ENCODE data around the gene ABCF2. TPM values are rescaled to one million over a fixed set of nuclear protein-coding genes. Genes with fewer than 3 reads are reported as not detected.

Gene ABCF2
- total RNA-seq, 2 experiments from 2014 or later = 31.8 to 44.9 TPM

DNA sequence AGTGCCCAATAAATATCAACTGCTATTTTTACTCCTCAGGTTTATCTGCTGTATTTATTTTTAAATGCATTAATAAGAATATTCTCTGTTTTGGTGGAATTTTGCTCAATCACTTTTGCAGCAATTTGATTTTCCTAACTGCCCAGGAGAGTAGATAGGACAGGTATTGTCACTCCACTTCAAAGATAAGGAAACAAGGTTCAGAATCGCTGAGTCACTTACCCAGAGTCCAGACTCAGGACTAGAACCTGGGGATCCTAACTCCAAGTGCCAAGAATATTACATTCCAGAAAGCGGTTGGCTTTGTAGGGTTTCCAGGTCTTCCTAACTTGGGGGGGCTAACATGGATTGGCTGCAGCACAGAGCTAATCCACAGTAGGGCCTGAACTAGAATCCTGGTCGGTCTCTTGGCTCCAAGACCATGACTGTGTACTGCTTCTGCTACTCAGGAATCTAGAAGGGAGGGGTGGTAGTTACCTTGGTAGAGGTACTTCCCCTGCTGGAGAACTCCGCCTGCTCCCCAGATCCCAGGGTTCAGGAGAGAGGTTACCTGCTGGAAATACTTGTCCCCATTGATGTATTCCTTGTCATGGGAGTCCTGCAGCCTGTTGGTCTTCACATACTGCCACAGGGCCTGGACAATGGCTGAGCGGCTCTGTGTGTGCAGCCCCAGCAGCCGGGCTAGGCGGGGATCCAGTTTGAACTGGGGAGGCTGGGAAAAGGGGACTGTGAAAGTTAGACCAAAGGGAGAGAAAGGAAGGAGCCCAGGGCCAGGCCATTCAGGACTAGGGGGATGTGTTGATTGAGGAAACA, 14.1 kb upstream of the ABCF2 start:
- Histone ChIP-seq H3K4me1 (ENCODE audit: insufficient read depth, low read length, poor library complexity, severe bottlenecking) (peaks cover 47% of the 10 kb centered on the region), H3K79me2 (ENCODE audit: insufficient read depth, low read depth, low read length) (no peaks in the 10 kb centered on the region), H4K20me1 (ENCODE audit: insufficient read depth, low read length) (peaks cover 6% of the 10 kb centered on the region), H3K36me3 (ENCODE audit: insufficient read depth, low read length) (peaks cover 12% of the 10 kb centered on the region; the same call in 1 of the 2 replicates), H3K4me2 (ENCODE audit: low read length) (no peak overlapping the region), H2AFZ (ENCODE audit: low read length) (no peak overlapping the region), H3K27ac (ENCODE audit: low read depth, low read length, poor library complexity, severe bottlenecking) (no peak overlapping the region), H3K9me2 (ENCODE audit: insufficient read depth, low read length) (no peaks in the 10 kb centered on the region), H3K4me3 (ENCODE audit: low read depth, low read length, poor library complexity, severe bottlenecking) (no peak overlapping the region), H3K9me3 (ENCODE audit: low read length) (no peaks in the 10 kb centered on the region)
- intact Hi-C loops (cut with micrococcal nuclease; ENCODE audit: unreplicated experiment) = no loop called here
- no TSS peak for BruUV-seq (replicated peaks)
- ChIA-PET POLR2A (no interaction called here), CTCF (ENCODE audit: unreplicated experiment) (no interaction called here)
- no peak for DNase-seq (ENCODE audit: low spot score)
- no peak for TF ChIP-seq EZH2phosphoT487 (IDR thresholded peaks at IDR 0.05; ENCODE audit: borderline replicate concordance, low read depth, low read length)
- TF ChIP-seq, protein P1, sequence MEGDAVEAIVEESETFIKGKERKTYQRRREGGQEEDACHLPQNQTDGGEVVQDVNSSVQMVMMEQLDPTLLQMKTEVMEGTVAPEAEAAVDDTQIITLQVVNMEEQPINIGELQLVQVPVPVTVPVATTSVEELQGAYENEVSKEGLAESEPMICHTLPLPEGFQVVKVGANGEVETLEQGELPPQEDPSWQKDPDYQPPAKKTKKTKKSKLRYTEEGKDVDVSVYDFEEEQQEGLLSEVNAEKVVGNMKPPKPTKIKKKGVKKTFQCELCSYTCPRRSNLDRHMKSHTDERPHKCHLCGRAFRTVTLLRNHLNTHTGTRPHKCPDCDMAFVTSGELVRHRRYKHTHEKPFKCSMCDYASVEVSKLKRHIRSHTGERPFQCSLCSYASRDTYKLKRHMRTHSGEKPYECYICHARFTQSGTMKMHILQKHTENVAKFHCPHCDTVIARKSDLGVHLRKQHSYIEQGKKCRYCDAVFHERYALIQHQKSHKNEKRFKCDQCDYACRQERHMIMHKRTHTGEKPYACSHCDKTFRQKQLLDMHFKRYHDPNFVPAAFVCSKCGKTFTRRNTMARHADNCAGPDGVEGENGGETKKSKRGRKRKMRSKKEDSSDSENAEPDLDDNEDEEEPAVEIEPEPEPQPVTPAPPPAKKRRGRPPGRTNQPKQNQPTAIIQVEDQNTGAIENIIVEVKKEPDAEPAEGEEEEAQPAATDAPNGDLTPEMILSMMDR (conservative IDR thresholded peaks at IDR 0.05; ENCODE audit: low read length) = no peak

DNA sequence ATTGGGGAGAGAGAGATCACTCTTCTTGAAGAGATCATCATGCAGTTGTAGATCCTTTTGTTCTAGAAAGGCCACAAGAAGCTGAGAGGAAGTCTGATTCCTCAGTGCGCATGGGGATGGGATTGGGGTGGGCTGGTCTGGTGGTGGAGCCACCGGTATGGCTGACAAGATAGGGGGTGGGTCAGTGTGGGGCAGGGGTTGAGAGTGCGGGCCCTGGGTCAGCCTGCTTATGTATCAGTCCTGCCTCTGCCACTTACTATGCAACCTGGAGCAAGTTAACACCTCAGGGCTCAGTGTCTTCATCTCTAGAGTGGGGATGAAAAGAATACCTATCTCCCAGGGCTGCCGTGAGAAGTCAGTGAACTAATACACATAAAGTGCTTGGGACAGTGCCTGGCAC, 13.5 kb upstream of the ABCF2 start:
- Histone ChIP-seq H3K4me2 (ENCODE audit: low read length) (no peak overlapping the region), H2AFZ (ENCODE audit: low read length) (no peak overlapping the region), H3K9me2 (ENCODE audit: insufficient read depth, low read length) (no peaks in the 10 kb centered on the region), H3K36me3 (ENCODE audit: insufficient read depth, low read length) (peaks cover 15% of the 10 kb centered on the region; the same call in 1 of the 2 replicates), H4K20me1 (ENCODE audit: insufficient read depth, low read length) (peaks cover 6% of the 10 kb centered on the region), H3K9me3 (ENCODE audit: low read length) (no peaks in the 10 kb centered on the region), H3K4me3 (ENCODE audit: low read depth, low read length, poor library complexity, severe bottlenecking) (no peak overlapping the region), H3K79me2 (ENCODE audit: insufficient read depth, low read depth, low read length) (no peaks in the 10 kb centered on the region), H3K4me1 (ENCODE audit: insufficient read depth, low read length, poor library complexity, severe bottlenecking) (peaks cover 41% of the 10 kb centered on the region), H3K27ac (ENCODE audit: low read depth, low read length, poor library complexity, severe bottlenecking) (no peak overlapping the region)
- POLR2A ChIA-PET = no interaction called here
- BruUV-seq (replicated peaks) = no TSS peak
- TF ChIP-seq EZH2phosphoT487 (IDR thresholded peaks at IDR 0.05; ENCODE audit: borderline replicate concordance, low read depth, low read length) = no peak
- TF ChIP-seq, protein P1 (conservative IDR thresholded peaks at IDR 0.05; ENCODE audit: low read length) = no peak
- intact Hi-C loops (cut with micrococcal nuclease; ENCODE audit: unreplicated experiment) = no loop called here
- no peak for DNase-seq (ENCODE audit: low spot score)
- CTCF ChIA-PET (ENCODE audit: unreplicated experiment) = no interaction called here

Data from OCI-LY7 (cell line).